Stomach (tissue), 4 donors: ENCODE results near the gene RASAL3.

Experiments
- EP300 ChIP-seq: sonication (generic); formaldehyde crosslinking; IDR thresholded peaks from one replicate; pipeline ENCODE4 v1.6.1; 2017; ENCODE audit warnings: antibody characterized with exemption
- POLR2A ChIP-seq, 4 donors: fragments of 450-650 bp; IDR thresholded peaks; one replicate each; pipeline ENCODE4 v1.6.1; 2016; ENCODE audit warnings: antibody characterized with exemption in 4 of 4, control low read depth in 2 of 4, mild to moderate bottlenecking in 1 of 4, moderate library complexity in 1 of 4
- POLR2AphosphoS5 ChIP-seq, 3 donors: sonication (generic); formaldehyde crosslinking; IDR thresholded peaks; one replicate each; pipeline ENCODE4 v1.6.1; 2016; ENCODE audit warnings: antibody characterized with exemption in 3 of 3
- TF ChIP-seq, protein P1 (sequence below), 7 experiments: fragments of 450-650 bp in 4 of 7; fragments of 200-600 bp in 3 of 7; sonication (generic) in 3 of 7; IDR thresholded peaks; one replicate each; pipeline ENCODE4 v1.5.1; 2016 to 2019; ENCODE audit warnings: antibody characterized with exemption in 7 of 7, control low read depth in 2 of 7, mild to moderate bottlenecking in 1 of 7

- TF ChIP-seq, protein P1, sequence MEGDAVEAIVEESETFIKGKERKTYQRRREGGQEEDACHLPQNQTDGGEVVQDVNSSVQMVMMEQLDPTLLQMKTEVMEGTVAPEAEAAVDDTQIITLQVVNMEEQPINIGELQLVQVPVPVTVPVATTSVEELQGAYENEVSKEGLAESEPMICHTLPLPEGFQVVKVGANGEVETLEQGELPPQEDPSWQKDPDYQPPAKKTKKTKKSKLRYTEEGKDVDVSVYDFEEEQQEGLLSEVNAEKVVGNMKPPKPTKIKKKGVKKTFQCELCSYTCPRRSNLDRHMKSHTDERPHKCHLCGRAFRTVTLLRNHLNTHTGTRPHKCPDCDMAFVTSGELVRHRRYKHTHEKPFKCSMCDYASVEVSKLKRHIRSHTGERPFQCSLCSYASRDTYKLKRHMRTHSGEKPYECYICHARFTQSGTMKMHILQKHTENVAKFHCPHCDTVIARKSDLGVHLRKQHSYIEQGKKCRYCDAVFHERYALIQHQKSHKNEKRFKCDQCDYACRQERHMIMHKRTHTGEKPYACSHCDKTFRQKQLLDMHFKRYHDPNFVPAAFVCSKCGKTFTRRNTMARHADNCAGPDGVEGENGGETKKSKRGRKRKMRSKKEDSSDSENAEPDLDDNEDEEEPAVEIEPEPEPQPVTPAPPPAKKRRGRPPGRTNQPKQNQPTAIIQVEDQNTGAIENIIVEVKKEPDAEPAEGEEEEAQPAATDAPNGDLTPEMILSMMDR (IDR thresholded peaks at IDR 0.05) = no peak
- TF ChIP-seq POLR2A (IDR thresholded peaks at IDR 0.05) (no peak), POLR2AphosphoS5 (IDR thresholded peaks at IDR 0.05) (no peak), EP300 (no peak)
Measured at GRCh38 chr19:15424121-15424520, 40.2 kb downstream of the RASAL3 start.
